ENCODE data around the gene CTNNB1. TPM values are rescaled to one million over a fixed set of nuclear protein-coding genes. Genes with fewer than 3 reads are reported as not detected.

CTNNB1 gene
- total and polyA plus RNA-seq, 2 of the 13 experiments (the other 11 are each of a cell fraction or from before 2014, with no cell fraction given): 398 to 489 TPM

DNA sequence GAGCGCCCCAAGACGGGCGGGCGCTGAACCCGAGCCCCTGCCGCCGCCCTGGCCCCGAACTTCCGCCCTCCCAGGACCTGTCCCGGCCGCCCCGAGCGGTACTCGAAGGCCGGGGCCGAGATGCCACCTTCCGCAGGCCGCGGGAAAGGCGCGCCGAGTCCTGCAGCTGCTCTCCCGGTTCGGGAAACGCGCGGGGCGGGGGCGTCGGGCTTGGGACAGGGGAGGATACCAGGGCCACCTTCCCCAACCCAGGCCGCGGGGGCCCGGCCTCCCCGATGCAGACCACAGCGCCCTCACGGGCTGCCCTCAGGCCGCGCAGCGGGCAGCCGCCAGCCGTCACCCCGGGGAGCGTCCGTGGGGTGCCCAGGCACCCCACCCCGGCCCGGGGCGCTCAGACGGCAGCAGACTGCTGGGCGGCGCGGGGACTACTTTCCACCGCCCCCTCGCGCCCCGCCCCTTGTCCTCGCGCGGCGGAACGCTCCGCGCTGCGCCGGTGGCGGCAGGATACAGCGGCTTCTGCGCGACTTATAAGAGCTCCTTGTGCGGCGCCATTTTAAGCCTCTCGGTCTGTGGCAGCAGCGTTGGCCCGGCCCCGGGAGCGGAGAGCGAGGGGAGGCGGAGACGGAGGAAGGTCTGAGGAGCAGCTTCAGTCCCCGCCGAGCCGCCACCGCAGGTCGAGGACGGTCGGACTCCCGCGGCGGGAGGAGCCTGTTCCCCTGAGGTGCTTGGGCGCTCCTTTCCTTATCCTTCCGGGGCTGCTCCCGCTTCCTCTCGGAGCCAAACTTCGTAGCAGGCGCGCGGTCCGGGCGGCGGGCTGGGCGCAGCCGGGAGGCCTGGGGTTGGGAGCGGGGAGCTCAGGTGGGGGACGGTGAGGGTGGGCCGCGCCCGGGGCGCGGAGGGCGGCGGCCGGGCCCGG, at the start of gene CTNNB1 (continued):
- TF ChIP-seq ZNF460 (CRISPR knock-in tag; IDR thresholded peaks at IDR 0.05; ENCODE audit: borderline replicate concordance): peak; percentile 44; the same call in 1 of the 2 replicates
- peak; percentile 95 for TF ChIP-seq SPEN (CRISPR knock-in tag; IDR thresholded peaks at IDR 0.05; ENCODE audit: low read depth)
- TF ChIP-seq PCBP1 (IDR thresholded peaks at IDR 0.05; ENCODE audit: borderline replicate concordance, low read depth, low read length): peak; percentile 100
- peak; percentile 91; the same call in 1 of the 2 replicates for TF ChIP-seq ZNF430 (CRISPR knock-in tag; IDR thresholded peaks at IDR 0.05)
- TF ChIP-seq, protein P1, sequence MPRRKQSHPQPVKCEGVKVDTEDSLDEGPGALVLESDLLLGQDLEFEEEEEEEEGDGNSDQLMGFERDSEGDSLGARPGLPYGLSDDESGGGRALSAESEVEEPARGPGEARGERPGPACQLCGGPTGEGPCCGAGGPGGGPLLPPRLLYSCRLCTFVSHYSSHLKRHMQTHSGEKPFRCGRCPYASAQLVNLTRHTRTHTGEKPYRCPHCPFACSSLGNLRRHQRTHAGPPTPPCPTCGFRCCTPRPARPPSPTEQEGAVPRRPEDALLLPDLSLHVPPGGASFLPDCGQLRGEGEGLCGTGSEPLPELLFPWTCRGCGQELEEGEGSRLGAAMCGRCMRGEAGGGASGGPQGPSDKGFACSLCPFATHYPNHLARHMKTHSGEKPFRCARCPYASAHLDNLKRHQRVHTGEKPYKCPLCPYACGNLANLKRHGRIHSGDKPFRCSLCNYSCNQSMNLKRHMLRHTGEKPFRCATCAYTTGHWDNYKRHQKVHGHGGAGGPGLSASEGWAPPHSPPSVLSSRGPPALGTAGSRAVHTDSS (CRISPR knock-in tag; conservative IDR thresholded peaks at IDR 0.05): no peak
- TF ChIP-seq, protein P2, sequence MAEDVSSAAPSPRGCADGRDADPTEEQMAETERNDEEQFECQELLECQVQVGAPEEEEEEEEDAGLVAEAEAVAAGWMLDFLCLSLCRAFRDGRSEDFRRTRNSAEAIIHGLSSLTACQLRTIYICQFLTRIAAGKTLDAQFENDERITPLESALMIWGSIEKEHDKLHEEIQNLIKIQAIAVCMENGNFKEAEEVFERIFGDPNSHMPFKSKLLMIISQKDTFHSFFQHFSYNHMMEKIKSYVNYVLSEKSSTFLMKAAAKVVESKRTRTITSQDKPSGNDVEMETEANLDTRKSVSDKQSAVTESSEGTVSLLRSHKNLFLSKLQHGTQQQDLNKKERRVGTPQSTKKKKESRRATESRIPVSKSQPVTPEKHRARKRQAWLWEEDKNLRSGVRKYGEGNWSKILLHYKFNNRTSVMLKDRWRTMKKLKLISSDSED (CRISPR knock-in tag; IDR thresholded peaks at IDR 0.05): 0 out of 2 replicates have a peak, but pooled peaks have one; percentile 17
- TF ChIP-seq REPIN1 (CRISPR knock-in tag; IDR thresholded peaks at IDR 0.05; ENCODE audit: borderline replicate concordance, low read depth): peak; percentile 96
- TF ChIP-seq, protein P3, sequence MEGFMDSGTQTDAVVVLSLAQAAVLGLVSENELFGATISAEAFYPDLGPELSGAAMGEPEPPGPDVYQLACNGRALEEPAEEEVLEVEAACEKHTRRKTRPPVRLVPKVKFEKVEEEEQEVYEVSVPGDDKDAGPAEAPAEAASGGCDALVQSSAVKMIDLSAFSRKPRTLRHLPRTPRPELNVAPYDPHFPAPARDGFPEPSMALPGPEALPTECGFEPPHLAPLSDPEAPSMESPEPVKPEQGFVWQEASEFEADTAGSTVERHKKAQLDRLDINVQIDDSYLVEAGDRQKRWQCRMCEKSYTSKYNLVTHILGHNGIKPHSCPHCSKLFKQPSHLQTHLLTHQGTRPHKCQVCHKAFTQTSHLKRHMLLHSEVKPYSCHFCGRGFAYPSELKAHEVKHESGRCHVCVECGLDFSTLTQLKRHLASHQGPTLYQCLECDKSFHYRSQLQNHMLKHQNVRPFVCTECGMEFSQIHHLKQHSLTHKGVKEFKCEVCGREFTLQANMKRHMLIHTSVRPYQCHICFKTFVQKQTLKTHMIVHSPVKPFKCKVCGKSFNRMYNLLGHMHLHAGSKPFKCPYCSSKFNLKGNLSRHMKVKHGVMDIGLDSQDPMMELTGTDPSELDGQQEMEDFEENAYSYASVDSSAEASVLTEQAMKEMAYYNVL (CRISPR knock-in tag; IDR thresholded peaks at IDR 0.05; ENCODE audit: borderline replicate concordance): no peak; the same call in 1 of the 2 replicates
- TF ChIP-seq, protein P4, sequence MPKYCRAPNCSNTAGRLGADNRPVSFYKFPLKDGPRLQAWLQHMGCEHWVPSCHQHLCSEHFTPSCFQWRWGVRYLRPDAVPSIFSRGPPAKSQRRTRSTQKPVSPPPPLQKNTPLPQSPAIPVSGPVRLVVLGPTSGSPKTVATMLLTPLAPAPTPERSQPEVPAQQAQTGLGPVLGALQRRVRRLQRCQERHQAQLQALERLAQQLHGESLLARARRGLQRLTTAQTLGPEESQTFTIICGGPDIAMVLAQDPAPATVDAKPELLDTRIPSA (CRISPR knock-in tag; IDR thresholded peaks at IDR 0.05; ENCODE audit: borderline replicate concordance): peak; percentile 29
- TF ChIP-seq, protein P5, sequence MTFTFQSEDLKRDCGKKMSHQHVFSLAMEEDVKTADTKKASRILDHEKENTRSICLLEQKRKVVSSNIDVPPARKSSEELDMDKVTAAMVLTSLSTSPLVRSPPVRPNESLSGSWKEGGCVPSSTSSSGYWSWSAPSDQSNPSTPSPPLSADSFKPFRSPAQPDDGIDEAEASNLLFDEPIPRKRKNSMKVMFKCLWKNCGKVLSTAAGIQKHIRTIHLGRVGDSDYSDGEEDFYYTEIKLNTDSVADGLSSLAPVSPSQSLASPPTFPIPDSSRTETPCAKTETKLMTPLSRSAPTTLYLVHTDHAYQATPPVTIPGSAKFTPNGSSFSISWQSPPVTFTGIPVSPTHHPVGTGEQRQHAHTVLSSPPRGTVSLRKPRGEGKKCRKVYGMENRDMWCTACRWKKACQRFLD (CRISPR knock-in tag; IDR thresholded peaks at IDR 0.05; ENCODE audit: borderline replicate concordance): no peak; the same call in 1 of the 2 replicates
- TF ChIP-seq, protein P6, sequence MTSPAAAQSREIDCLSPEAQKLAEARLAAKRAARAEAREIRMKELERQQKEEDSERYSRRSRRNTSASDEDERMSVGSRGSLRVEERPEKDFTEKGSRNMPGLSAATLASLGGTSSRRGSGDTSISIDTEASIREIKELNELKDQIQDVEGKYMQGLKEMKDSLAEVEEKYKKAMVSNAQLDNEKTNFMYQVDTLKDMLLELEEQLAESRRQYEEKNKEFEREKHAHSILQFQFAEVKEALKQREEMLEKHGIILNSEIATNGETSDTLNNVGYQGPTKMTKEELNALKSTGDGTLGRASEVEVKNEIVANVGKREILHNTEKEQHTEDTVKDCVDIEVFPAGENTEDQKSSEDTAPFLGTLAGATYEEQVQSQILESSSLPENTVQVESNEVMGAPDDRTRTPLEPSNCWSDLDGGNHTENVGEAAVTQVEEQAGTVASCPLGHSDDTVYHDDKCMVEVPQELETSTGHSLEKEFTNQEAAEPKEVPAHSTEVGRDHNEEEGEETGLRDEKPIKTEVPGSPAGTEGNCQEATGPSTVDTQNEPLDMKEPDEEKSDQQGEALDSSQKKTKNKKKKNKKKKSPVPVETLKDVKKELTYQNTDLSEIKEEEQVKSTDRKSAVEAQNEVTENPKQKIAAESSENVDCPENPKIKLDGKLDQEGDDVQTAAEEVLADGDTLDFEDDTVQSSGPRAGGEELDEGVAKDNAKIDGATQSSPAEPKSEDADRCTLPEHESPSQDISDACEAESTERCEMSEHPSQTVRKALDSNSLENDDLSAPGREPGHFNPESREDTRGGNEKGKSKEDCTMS (CRISPR knock-in tag; conservative IDR thresholded peaks at IDR 0.05): no peak; the same call in 1 of the 2 replicates
- peak; percentile 42; the same call in 1 of the 2 replicates for TF ChIP-seq ZNF598 (CRISPR knock-in tag; IDR thresholded peaks at IDR 0.05; ENCODE audit: borderline replicate concordance)
- peak; percentile 97 for TF ChIP-seq ATF7-NPFF (CRISPR knock-in tag; IDR thresholded peaks at IDR 0.05; ENCODE audit: low read depth)
- peak; percentile 65; the same call in 1 of the 2 replicates for TF ChIP-seq HNF4G (IDR thresholded peaks at IDR 0.05; ENCODE audit: borderline replicate concordance, low read depth, low read length)
- peak; percentile 16; the same call in 1 of the 2 replicates for TF ChIP-seq HNF4G (CRISPR knock-in tag; IDR thresholded peaks at IDR 0.05; ENCODE audit: borderline replicate concordance, low read depth)
- no peak for TF ChIP-seq GFI1 (CRISPR knock-in tag; IDR thresholded peaks at IDR 0.05; ENCODE audit: borderline replicate concordance)
- TF ChIP-seq ZFP41 (CRISPR knock-in tag; IDR thresholded peaks at IDR 0.05; ENCODE audit: borderline replicate concordance): no peak

All from HepG2 (cell line).